CD14-positive monocyte (primary cell): ENCODE data around the gene PPP3R1. TPM values are rescaled to one million over a fixed set of nuclear protein-coding genes. Genes with fewer than 3 reads are reported as not detected.

ENCODE experiments used
- DNase-seq, 3 donors: peaks; one replicate each; pipeline ENCODE4 v3.0.0-alpha.2; 2011 to 2022
- H2AFZ ChIP-seq: 2 replicates; pipeline ENCODE4 v1.6.0; 2012; ENCODE audit warnings: mild to moderate bottlenecking, low read depth, low read length, inconsistent platforms; ENCODE audit not compliant: insufficient read depth, poor library complexity, severe bottlenecking
- H3K27ac ChIP-seq, 2 donors: 1 replicate in 1 of 2; 2 replicates in 1 of 2; pipeline ENCODE4 v1.5.1; 2012 to 2013; ENCODE audit warnings: low read length in 2 of 2, control low read depth in 1 of 2, inconsistent platforms in 1 of 2, low read depth in 1 of 2, mild to moderate bottlenecking in 1 of 2
- H3K27me3 ChIP-seq, 2 donors: one replicate each; pipeline versions ENCODE4 v1.6.0 to v1.6.1; 2011 to 2013; ENCODE audit warnings: low read length in 2 of 2; ENCODE audit not compliant: control insufficient read depth in 2 of 2, insufficient read depth in 2 of 2
- H3K36me3 ChIP-seq, 2 donors: replicated peaks in 1 of 2; 1 replicate in 1 of 2; 2 replicates in 1 of 2; pipeline versions ENCODE4 v1.5.1 to v1.6.1; 2012 to 2013; ENCODE audit warnings: low read length in 2 of 2, control low read depth in 1 of 2, inconsistent platforms in 1 of 2, mild to moderate bottlenecking in 1 of 2; ENCODE audit not compliant: insufficient read depth in 2 of 2, control insufficient read depth in 1 of 2
- H3K4me1 ChIP-seq, 2 donors: 1 replicate in 1 of 2; 2 replicates in 1 of 2; pipeline versions ENCODE4 v1.5.1 to v1.6.1; 2012 to 2013; ENCODE audit warnings: low read length in 2 of 2, control low read depth in 1 of 2, inconsistent platforms in 1 of 2, mild to moderate bottlenecking in 1 of 2, moderate library complexity in 1 of 2; ENCODE audit not compliant: insufficient read depth in 2 of 2, control insufficient read depth in 1 of 2
- H3K4me2 ChIP-seq: replicated peaks from 2 replicates; pipeline ENCODE3; 2012; ENCODE audit warnings: low read length, moderate library complexity, mild to moderate bottlenecking; ENCODE audit not compliant: poor library complexity, severe bottlenecking; ENCODE audit errors: extremely low read depth
- H3K4me3 ChIP-seq, 3 experiments: fragments of 200-600 bp in 1 of 3; sonication (generic) in 1 of 3; replicated peaks in 1 of 3; 1 replicate in 2 of 3; 2 replicates in 1 of 3; pipeline ENCODE4 v1.5.1; 2011 to 2013; ENCODE audit warnings: low read length in 3 of 3, mild to moderate bottlenecking in 3 of 3, control low read depth in 2 of 3, low read depth in 2 of 3, inconsistent platforms in 1 of 3, moderate library complexity in 1 of 3
- H3K79me2 ChIP-seq: 2 replicates; pipeline ENCODE4 v1.6.0; 2012; ENCODE audit warnings: mild to moderate bottlenecking, control low read depth, inconsistent platforms, low read length, moderate library complexity; ENCODE audit not compliant: insufficient read depth
- H3K9ac ChIP-seq: 2 replicates; pipeline ENCODE4 v1.6.0; 2017; ENCODE audit warnings: low read length, mild to moderate bottlenecking; ENCODE audit not compliant: insufficient read depth, poor library complexity, severe bottlenecking
- H3K9me3 ChIP-seq, 2 donors: replicated peaks in 1 of 2; 1 replicate in 1 of 2; 2 replicates in 1 of 2; pipeline versions ENCODE4 v1.5.1 to v1.6.1; 2012 to 2013; ENCODE audit warnings: low read length in 2 of 2, control low read depth in 1 of 2; ENCODE audit not compliant: control insufficient read depth in 1 of 2, insufficient read depth in 1 of 2
- H4K20me1 ChIP-seq: 2 replicates; pipeline ENCODE4 v1.6.0; 2012; ENCODE audit warnings: mild to moderate bottlenecking, low read length, control low read depth, moderate library complexity; ENCODE audit not compliant: insufficient read depth
- H3K27ac Mint-ChIP-seq, 7 donors: one replicate each; pipeline ENCODE4 v1.8.0; 2020; ENCODE audit warnings: mild to moderate bottlenecking in 7 of 7, mixed read lengths in 7 of 7, moderate library complexity in 6 of 7, inconsistent platforms in 2 of 7
- H3K27me3 Mint-ChIP-seq, 3 donors: one replicate each; pipeline ENCODE4 v1.8.0; 2021 to 2022; ENCODE audit warnings: low read depth in 3 of 3, mild to moderate bottlenecking in 3 of 3, mixed read lengths in 3 of 3, moderate library complexity in 3 of 3, inconsistent platforms in 1 of 3
- H3K36me3 Mint-ChIP-seq, 2 donors: one replicate each; pipeline ENCODE4 v1.8.0; 2020; ENCODE audit warnings: mixed read lengths in 2 of 2, inconsistent platforms in 1 of 2, mild to moderate bottlenecking in 1 of 2
- H3K4me1 Mint-ChIP-seq: one replicate; pipeline ENCODE4 v1.8.0; 2020; ENCODE audit warnings: mild to moderate bottlenecking, mixed read lengths
- H3K4me3 Mint-ChIP-seq, 2 donors: one replicate each; pipeline ENCODE4 v1.8.0; 2020; ENCODE audit warnings: mild to moderate bottlenecking in 2 of 2, mixed read lengths in 2 of 2, moderate library complexity in 1 of 2
- H3K9me3 Mint-ChIP-seq, 7 donors: one replicate each; pipeline ENCODE4 v1.8.0; 2020 to 2022; ENCODE audit warnings: mixed read lengths in 7 of 7, mild to moderate bottlenecking in 6 of 7, moderate library complexity in 6 of 7, inconsistent platforms in 2 of 7
- WGBS: methylation state at CpG from one replicate; pipeline ENCODE4 v1.1.5; 2013; ENCODE audit warnings: missing lambda C conversion rate; ENCODE audit not compliant: insufficient coverage; 5-methylcytosine and 5-hydroxymethylcytosine counted together
- intact Hi-C, 2 donors: fragments of 100-400 bp; cut with micrococcal nuclease; formaldehyde crosslinking; loops; one replicate each; pipeline versions ENCODE4 v1.15.0 to v1.15.1; 2023
- polyA plus RNA-seq, 3 donors: library from polyadenylated mRNA; depleted of rRNA in 1 of 3; unstranded in 2 of 3; stranded (reverse) in 1 of 3; fragments of 300-500 nt in 2 of 3; fragments of >200 nt in 1 of 3; fragmentation: Illumina TruSeq in 2 of 3; gene quantifications; 1 replicate in 2 of 3; 2 replicates in 1 of 3; pipeline ENCODE4 v1.2.3, GENCODE V29; 2012 to 2021
- TF ChIP-seq, protein P1 (sequence below): fragments of 200-600 bp; IDR thresholded peaks from one replicate; pipeline ENCODE4 v1.8.0; 2022; ENCODE audit warnings: antibody characterized with exemption, mild to moderate bottlenecking

PPP3R1 gene
- polyA plus RNA-seq, 3 donors: 8.7 to 32.6 (median 10.7) TPM

DNA sequence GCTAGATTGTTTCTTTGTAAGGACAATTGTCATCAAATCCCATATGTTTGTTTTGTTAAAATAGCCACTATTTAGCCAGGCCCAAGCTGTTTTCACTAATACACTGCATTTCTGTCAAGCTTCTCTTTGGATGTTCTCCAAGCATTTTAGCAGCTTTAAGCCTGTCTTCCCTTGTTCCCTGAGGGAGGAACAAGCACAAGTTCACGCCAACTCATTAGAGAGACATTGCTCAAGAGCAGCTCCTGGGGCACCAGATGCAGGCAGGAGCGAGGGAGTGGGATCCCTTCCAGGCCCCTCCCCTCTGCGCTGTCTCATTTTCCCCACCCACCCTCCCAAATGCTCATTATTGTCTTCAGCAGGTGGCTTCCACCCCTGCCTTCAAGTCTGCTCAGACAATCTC, 32.6 kb upstream of the PPP3R1 start:
- H3K4me1 Mint-ChIP-seq: peaks cover 17% of the 10 kb centered on the region
- H3K4me1 ChIP-seq: peaks cover 11 to 14% of the 10 kb centered on the region in 2 donors
- no peak for DNase-seq
- H3K27me3 ChIP-seq: no peaks in the 10 kb centered on the region
- H3K4me3 Mint-ChIP-seq: no peak overlapping the region
- TF ChIP-seq, protein P1, sequence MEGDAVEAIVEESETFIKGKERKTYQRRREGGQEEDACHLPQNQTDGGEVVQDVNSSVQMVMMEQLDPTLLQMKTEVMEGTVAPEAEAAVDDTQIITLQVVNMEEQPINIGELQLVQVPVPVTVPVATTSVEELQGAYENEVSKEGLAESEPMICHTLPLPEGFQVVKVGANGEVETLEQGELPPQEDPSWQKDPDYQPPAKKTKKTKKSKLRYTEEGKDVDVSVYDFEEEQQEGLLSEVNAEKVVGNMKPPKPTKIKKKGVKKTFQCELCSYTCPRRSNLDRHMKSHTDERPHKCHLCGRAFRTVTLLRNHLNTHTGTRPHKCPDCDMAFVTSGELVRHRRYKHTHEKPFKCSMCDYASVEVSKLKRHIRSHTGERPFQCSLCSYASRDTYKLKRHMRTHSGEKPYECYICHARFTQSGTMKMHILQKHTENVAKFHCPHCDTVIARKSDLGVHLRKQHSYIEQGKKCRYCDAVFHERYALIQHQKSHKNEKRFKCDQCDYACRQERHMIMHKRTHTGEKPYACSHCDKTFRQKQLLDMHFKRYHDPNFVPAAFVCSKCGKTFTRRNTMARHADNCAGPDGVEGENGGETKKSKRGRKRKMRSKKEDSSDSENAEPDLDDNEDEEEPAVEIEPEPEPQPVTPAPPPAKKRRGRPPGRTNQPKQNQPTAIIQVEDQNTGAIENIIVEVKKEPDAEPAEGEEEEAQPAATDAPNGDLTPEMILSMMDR: no peak
- H3K36me3 ChIP-seq: no peaks in the 10 kb centered on the region
- H3K79me2 ChIP-seq: no peaks in the 10 kb centered on the region
- no peaks in the 10 kb centered on the region for H3K9me3 Mint-ChIP-seq
- no peaks in the 10 kb centered on the region for H4K20me1 ChIP-seq
- H3K27ac Mint-ChIP-seq: no peak overlapping the region
- H3K9me3 ChIP-seq: no peaks in the 10 kb centered on the region
- H3K36me3 Mint-ChIP-seq: no peaks in the 10 kb centered on the region
- H3K27me3 Mint-ChIP-seq: peaks cover 0 to 5% (median 1%) of the 10 kb centered on the region in 3 donors
- no peak overlapping the region for H3K4me3 ChIP-seq
- no peak overlapping the region for H3K27ac ChIP-seq
- WGBS: 0% methylated on average over 2 of the region's 3 CpGs
- intact Hi-C loops: loop anchor here (5.0 to 10.0 kb wide), 5 partner anchors 50 to 163 kb away; no protein-coding TSS in a partner anchor
- H3K9ac ChIP-seq: no peak overlapping the region
- H3K4me2 ChIP-seq: no peak overlapping the region
- H2AFZ ChIP-seq: no peak overlapping the region

DNA sequence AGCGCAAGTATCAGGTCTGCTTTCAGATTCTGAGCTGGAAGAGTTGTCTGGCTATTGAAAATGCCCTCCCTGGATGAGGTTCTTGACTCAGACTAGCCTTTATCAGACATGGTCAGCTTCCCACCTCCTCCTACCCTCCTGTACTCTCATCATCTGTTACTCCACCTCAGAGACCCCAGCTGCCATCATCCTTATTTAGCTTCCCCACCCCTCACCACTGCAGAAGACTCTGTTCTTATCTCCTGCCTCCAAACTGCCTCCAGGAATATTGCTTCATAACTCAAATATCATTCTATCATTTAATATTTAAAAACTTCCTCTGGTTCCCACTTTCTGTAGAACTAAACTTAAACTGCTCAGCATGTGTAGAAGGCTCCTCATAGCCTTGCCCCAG, 31.1 kb upstream of the PPP3R1 start:
- Histone ChIP-seq H3K79me2 (no peaks in the 10 kb centered on the region), H3K9me3 (no peaks in the 10 kb centered on the region), H2AFZ (no peak overlapping the region), H3K36me3 (no peaks in the 10 kb centered on the region), H3K27ac (no peak overlapping the region), H3K4me3 (no peak overlapping the region), H3K4me1 (peaks cover 11 to 13% of the 10 kb centered on the region in 2 donors), H3K9ac (no peak overlapping the region), H3K4me2 (no peak overlapping the region), H4K20me1 (no peaks in the 10 kb centered on the region), H3K27me3 (no peaks in the 10 kb centered on the region)
- TF ChIP-seq, protein P1: no peak
- no peak overlapping the region for H3K27ac Mint-ChIP-seq
- intact Hi-C loops: loop anchor here (10.0 kb wide), 4 partner anchors 49 to 161 kb away; no protein-coding TSS in a partner anchor
- peaks cover 0 to 5% (median 0%) of the 10 kb centered on the region in 3 donors for H3K27me3 Mint-ChIP-seq
- H3K9me3 Mint-ChIP-seq: no peaks in the 10 kb centered on the region
- WGBS: 100% methylated on average over 1 of the region's 1 CpG
- peaks cover 14% of the 10 kb centered on the region for H3K4me1 Mint-ChIP-seq
- no peak overlapping the region for H3K4me3 Mint-ChIP-seq
- H3K36me3 Mint-ChIP-seq: no peaks in the 10 kb centered on the region
- DNase-seq: no peak
